Spinal cord (tissue), 10 donors: ENCODE data around the gene CENATAC. TPM values are rescaled to one million over a fixed set of nuclear protein-coding genes. Genes with fewer than 3 reads are reported as not detected.
A peak's percentile ranks its signal among the peaks of the same experiment; 100 is the strongest.
"Not testable (repeated sequence)": the region's sequence is repeated elsewhere in the genome, so short reads cannot be mapped to it uniquely, and the experiment has no call there.

ENCODE experiments used
- DNase-seq, 6 donors: peaks; one replicate each; pipeline versions ENCODE4 v3.0.0 to v3.0.0-alpha.2; 2013 to 2015; ENCODE audit warnings: low spot score in 6 of 6, low read depth in 4 of 6
- H3K27ac ChIP-seq: one replicate; pipeline ENCODE4 v1.5.1; 2013; ENCODE audit warnings: low read depth, low read length, control low read depth
- H3K27me3 ChIP-seq: one replicate; pipeline ENCODE4 v1.6.1; 2013; ENCODE audit warnings: low read length; ENCODE audit not compliant: control insufficient read depth, insufficient read depth
- H3K36me3 ChIP-seq: one replicate; pipeline ENCODE4 v1.6.1; 2013; ENCODE audit warnings: low read length; ENCODE audit not compliant: control insufficient read depth, insufficient read depth
- H3K4me1 ChIP-seq: one replicate; pipeline ENCODE4 v1.6.1; 2013; ENCODE audit warnings: low read length; ENCODE audit not compliant: control insufficient read depth, insufficient read depth
- H3K4me3 ChIP-seq: one replicate; pipeline ENCODE4 v1.5.1; 2013; ENCODE audit warnings: low read depth, low read length, control low read depth
- H3K9me3 ChIP-seq: one replicate; pipeline ENCODE4 v1.6.1; 2013; ENCODE audit warnings: low read length; ENCODE audit not compliant: control insufficient read depth, insufficient read depth
- whole genome bisulfite sequencing: methylation state at CpG from one replicate; pipeline ENCODE4 v1.1.5; 2013; ENCODE audit warnings: missing lambda C conversion rate; ENCODE audit not compliant: insufficient coverage; 5-methylcytosine and 5-hydroxymethylcytosine counted together
- polyA plus RNA-seq, 2 donors: library from polyadenylated mRNA; unstranded; fragments of 120-200 nt; gene quantifications; one replicate each; pipeline ENCODE4 v1.2.1, GENCODE V29; 2013; ENCODE audit not compliant: insufficient read length in 2 of 2
- total RNA-seq, 2 donors: library from RNA; depleted of rRNA in 1 of 2; stranded (reverse); fragments of 120-200 nt in 1 of 2; fragments of >200 nt in 1 of 2; gene quantifications; one replicate each; pipeline versions ENCODE4 v1.2.3 to v1.2.4, GENCODE V29; 2013 to 2014
- donor health status: healthy.

CENATAC gene
- total and polyA plus RNA-seq, 4 donors: 25.6 to 66.9 (median 35.5) TPM

DNA sequence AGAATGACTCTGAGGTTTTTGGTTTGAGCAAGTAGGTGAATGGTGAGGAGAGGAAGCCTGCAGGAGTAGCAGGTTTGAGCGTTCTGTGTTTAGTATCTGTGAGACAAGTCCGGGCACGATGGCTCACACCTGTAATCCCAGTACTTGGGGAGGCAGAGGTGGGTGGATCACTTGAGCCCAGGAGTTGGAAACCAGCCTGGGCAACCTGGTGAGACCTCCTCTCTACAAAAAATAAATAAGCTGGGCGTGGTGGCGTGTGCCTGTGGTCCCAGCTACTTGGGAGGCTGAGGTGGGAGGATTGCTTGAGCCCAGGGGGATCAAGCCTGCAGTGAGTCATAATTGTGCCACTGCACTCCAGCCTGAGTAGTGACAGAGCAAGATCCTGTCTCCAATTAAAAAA is 9.7 kb upstream of the CENATAC start:
- H3K36me3 ChIP-seq: no peaks in the 10 kb centered on the region

DNA sequence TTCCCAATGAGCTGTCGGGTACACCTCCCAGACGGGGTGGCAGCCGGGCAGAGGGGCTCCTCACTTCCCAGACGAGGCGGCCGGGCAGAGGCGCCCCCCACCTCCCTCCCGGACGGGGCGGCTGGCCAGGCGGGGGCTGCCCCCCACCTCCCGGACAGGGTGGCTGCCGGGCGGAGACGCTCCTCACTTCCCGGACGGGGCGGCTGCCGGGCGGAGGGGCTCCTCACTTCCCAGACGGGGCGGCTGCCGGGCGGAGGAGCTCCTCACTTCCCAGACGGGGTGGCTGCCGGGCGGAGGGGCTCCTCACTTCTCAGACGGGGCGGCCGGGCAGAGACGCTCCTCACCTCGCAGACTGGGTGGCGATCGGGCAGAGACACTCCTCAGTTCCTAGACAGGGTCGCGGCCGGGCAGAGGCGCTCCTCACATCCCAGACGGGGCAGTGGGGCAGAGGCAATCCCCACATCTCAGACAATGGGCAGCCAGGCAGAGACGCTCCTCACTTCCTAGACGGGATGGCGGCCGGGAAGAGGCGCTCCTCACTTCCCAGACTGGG is 6.4 kb upstream of the CENATAC start:
- 99% methylated on average over 21 of the region's 44 CpGs for WGBS
- not testable (repeated sequence) for H3K4me1 ChIP-seq, H3K9me3 ChIP-seq, H3K36me3 ChIP-seq, H3K4me3 ChIP-seq, H3K27me3 ChIP-seq, H3K27ac ChIP-seq, DNase-seq

More for the DNA sequence above, 9.7 kb upstream of the CENATAC start:
- no peak overlapping the region for H3K4me3 ChIP-seq
- no peak overlapping the region for H3K27ac ChIP-seq
- no peak for DNase-seq
- H3K9me3 ChIP-seq: no peaks in the 10 kb centered on the region
- H3K27me3 ChIP-seq: no peaks in the 10 kb centered on the region
- H3K4me1 ChIP-seq: no peaks in the 10 kb centered on the region
- 81% methylated on average over 3 of the region's 5 CpGs for WGBS

DNA sequence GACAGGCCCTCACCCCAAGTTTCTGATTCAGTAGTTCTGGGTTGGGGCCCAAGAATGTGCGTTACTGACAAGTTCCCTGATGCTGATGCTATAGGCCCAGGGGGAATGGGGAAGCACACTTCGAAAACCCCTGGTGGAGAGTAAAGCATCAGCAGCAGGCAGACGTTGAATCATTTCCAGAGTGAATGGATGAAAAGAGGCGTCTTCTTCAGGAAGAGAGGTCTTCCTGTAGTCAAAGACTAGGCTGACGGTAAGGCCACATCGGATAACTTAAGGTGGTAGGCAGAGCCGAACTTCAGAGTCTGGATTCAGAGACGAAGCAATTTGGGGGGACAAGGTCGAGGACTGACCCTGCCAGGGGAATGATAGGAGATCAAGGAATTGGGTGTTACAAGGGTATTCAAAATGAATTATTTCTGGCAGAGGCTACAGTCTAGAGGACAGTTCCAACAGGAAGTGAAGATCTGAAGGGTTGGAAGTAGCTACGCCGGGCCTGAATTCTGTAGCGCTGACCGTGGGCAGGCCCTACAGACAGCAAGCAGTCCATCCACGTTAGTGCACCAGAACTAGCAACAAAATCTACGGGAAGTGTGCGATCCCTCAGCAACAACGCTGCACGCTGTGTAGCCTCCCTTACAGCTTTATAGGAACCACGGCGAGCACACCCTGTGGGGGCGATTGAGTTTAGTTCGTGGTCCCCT is 862 bp upstream of the CENATAC start:
- WGBS: 23% methylated on average over 22 of the region's 22 CpGs
- Histone ChIP-seq H3K27me3 (no peaks in the 10 kb centered on the region), H3K4me1 (peaks cover 20% of the 10 kb centered on the region), H3K27ac (peak overlapping the region; percentile 69), H3K36me3 (peaks cover 17% of the 10 kb centered on the region), H3K9me3 (no peaks in the 10 kb centered on the region), H3K4me3 (peak overlapping the region; percentile 89)
- peak in 1 of 6 donors; percentile 4 for DNase-seq

DNA sequence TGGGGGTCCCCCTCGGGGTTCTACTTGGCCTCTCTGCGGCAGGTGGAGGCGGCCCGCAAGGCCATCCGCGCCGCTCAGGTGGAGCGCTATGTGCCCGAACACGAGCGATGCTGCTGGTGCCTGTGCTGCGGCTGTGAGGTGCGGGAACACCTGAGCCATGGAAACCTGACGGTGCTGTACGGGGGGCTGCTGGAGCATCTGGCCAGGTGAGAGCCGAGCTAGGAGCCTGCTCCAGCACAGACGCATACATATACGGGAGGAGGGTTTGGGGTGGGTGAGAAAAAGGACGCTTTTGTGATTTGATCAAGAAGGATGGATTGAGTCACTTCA is 415 bp downstream of the CENATAC start:
- Histone ChIP-seq H3K27me3 (no peaks in the 10 kb centered on the region), H3K4me1 (peaks cover 20% of the 10 kb centered on the region), H3K9me3 (no peaks in the 10 kb centered on the region), H3K4me3 (peak overlapping the region; percentile 89), H3K36me3 (peaks cover 27% of the 10 kb centered on the region), H3K27ac (peak overlapping the region; percentile 52)
- no peak for DNase-seq
- WGBS: 0% methylated on average over 18 of the region's 19 CpGs

DNA sequence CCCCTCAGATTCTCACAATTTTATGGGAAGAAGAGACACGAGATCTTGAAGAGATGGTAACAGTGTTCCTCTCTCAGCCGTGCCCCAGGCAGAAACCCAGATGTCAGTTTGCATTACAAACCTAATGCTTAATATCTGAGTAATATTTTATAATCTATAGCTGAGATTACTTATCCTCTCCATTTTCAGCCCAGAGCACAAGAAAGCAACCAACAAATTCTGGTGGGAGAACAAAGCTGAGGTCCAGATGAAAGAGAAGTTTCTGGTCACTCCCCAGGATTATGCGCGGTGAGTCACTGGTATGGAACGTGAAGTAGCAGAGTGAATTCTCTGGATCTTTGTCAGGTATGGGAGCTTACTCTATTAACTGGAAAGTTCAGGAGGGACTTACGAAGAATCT is 884 bp downstream of the CENATAC start:
- H3K27ac ChIP-seq: no peak overlapping the region
- WGBS: 60% methylated on average over 3 of the region's 6 CpGs
- H3K36me3 ChIP-seq: peaks cover 31% of the 10 kb centered on the region
- no peak for DNase-seq
- no peaks in the 10 kb centered on the region for H3K9me3 ChIP-seq
- peak overlapping the region; percentile 89 for H3K4me3 ChIP-seq
- H3K27me3 ChIP-seq: no peaks in the 10 kb centered on the region
- peaks cover 20% of the 10 kb centered on the region for H3K4me1 ChIP-seq

DNA sequence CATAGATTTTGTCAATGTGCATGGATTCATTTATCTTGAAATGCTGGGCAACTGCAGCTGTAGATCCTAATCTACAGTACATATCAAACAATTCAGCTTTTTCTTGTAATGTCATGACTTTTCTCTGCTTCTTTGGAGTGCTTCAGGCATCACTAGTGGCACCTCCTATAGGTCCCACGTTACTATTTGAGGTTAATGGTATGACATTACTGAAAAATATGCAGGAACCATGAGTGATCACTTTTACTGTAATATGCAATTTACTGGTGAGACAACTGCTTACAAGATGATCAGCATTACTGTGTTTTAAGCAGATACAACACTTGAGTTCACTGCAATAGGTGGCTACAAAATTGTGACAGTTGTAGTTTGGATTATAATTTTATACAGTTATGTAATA is 3.0 kb downstream of the CENATAC start:
- Histone ChIP-seq H3K4me1 (peaks cover 20% of the 10 kb centered on the region), H3K9me3 (no peaks in the 10 kb centered on the region), H3K36me3 (peaks cover 44% of the 10 kb centered on the region), H3K27ac (no peak overlapping the region), H3K27me3 (no peaks in the 10 kb centered on the region), H3K4me3 (no peak overlapping the region)
- no peak for DNase-seq
- WGBS: 83% methylated on average over 1 of the region's 1 CpG

DNA sequence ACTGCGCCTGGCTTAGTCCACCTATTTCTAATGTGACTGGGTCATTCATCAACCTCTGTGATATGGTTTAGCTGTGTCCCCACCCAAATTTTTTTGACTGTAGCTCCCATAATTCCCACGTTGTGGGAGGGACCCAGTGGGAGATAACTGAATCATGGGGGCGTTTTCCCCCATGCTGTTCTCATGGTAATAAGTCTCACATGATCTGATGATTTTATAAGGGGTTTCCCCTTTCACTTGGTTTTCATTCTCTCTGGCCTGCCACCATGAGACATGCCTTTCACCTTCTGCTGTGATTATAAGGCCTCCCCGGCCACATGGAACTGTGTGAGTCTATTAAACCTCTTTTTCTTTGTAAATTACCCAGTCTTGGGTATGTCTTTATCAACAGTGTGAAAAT is 8.7 kb downstream of the CENATAC start:
- peaks cover 70% of the 10 kb centered on the region for H3K36me3 ChIP-seq
- no peaks in the 10 kb centered on the region for H3K27me3 ChIP-seq
- H3K4me1 ChIP-seq: no peaks in the 10 kb centered on the region
- no peak overlapping the region for H3K4me3 ChIP-seq
- H3K9me3 ChIP-seq: no peaks in the 10 kb centered on the region
- WGBS: no CpG with 5 or more reads among the region's 4 CpGs
- H3K27ac ChIP-seq: no peak overlapping the region
- DNase-seq: no peak

DNA sequence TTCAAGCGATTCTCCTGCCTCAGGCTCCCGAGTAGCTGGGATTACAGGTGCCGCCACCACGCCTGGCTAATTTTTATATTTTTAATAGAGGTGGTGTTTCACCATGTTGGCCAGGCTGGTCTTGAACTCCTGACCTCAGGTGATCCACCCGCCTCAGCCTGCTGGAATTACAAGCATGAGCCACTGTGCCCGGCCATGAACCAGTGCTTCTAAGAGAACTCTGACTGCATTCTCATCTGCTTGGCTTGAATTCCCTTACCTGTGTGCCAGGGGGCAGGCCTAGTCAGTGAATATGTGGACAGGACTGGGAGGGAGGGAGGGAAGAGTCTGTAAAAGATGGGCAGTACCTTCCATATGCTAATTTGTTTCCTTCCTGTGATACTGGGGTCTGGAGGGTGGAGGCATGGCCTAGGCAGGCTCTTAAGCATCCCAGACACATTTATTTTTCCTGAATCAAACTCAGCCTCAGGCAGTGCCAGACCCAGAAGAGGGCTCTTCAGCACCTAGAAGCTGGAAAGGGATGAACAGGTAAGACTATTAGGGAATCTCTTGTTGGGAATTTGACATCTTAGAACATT is 13.6 kb downstream of the CENATAC start:
- Histone ChIP-seq H3K36me3 (peaks cover 78% of the 10 kb centered on the region), H3K4me3 (no peak overlapping the region), H3K9me3 (no peaks in the 10 kb centered on the region), H3K27ac (no peak overlapping the region), H3K27me3 (no peaks in the 10 kb centered on the region), H3K4me1 (peaks cover 2% of the 10 kb centered on the region)
- DNase-seq: no peak
- 89% methylated on average over 2 of the region's 6 CpGs for WGBS

DNA sequence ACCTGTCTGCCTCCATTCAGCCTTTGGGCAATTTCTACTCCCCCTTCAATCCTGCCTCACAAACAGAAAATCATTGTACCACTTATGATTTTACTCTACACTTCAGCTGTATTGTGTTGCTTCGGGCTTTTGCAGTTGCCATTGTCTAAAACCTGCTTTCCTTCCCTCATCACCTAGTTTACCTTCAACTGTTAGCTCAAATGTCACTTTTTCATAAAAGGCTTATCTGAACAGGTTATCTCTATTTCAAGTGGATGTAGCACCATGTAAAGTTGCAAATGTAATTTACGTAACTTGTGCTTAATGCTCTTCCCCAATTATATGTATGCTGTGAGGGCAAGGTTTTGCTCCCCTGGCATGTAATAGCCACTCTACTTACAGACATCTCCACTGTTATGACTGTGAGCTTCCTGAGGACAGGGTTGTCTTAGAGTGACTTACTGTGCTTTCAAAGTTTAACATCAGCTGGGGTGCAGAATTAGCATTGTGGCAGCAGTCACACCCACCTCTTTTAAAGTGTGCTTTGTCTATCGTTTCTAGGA is 14.8 kb downstream of the CENATAC start:
- WGBS: 100% methylated on average over 1 of the region's 3 CpGs
- DNase-seq: no peak
- no peak overlapping the region for H3K27ac ChIP-seq
- peaks cover 8% of the 10 kb centered on the region for H3K4me1 ChIP-seq
- H3K4me3 ChIP-seq: no peak overlapping the region
- peaks cover 69% of the 10 kb centered on the region for H3K36me3 ChIP-seq
- no peaks in the 10 kb centered on the region for H3K27me3 ChIP-seq
- H3K9me3 ChIP-seq: no peaks in the 10 kb centered on the region
